Measurements from ENCODE around the gene FAM136A. TPM values are rescaled to one million over a fixed set of nuclear protein-coding genes. Genes with fewer than 3 reads are reported as not detected.
A peak's percentile ranks its signal among the peaks of the same experiment; 100 is the strongest.

Gene FAM136A
- total and polyA plus RNA-seq, 2 of the 13 experiments (the other 11 are each of a cell fraction or from before 2014, with no cell fraction given), result 77.8 to 126 TPM

- peak; percentile 61; the same call in 1 of the 2 replicates for TF ChIP-seq AHDC1 (CRISPR knock-in tag; IDR thresholded peaks at IDR 0.05; ENCODE audit: borderline replicate concordance)
- no peak for TF ChIP-seq CBX2 (IDR thresholded peaks at IDR 0.05; ENCODE audit: low read depth, low read length)
- TF ChIP-seq CBX2 (CRISPR knock-in tag; IDR thresholded peaks at IDR 0.05; ENCODE audit: low read depth), result no peak
- peak; percentile 88; the same call in 1 of the 2 replicates for TF ChIP-seq HDAC1 (CRISPR knock-in tag; IDR thresholded peaks at IDR 0.05)
- TF ChIP-seq PHF8 (CRISPR knock-in tag; IDR thresholded peaks at IDR 0.05), result peak; percentile 93
- TF ChIP-seq ZNF451 (CRISPR knock-in tag; IDR thresholded peaks at IDR 0.05), result peak; percentile 43; the same call in 1 of the 2 replicates
- peak; percentile 94 for TF ChIP-seq ZNF598 (CRISPR knock-in tag; IDR thresholded peaks at IDR 0.05; ENCODE audit: borderline replicate concordance)
- peak; percentile 68; the same call in 1 of the 2 replicates for TF ChIP-seq ZC3H13 (CRISPR knock-in tag; IDR thresholded peaks at IDR 0.05)
- TF ChIP-seq ZNF724P (CRISPR knock-in tag; IDR thresholded peaks at IDR 0.05; ENCODE audit: borderline replicate concordance), result no peak; the same call in 1 of the 2 replicates
- no peak for TF ChIP-seq CREB1 (IDR thresholded peaks at IDR 0.05)
- peak; percentile 39; the same call in 1 of the 2 replicates for TF ChIP-seq CREB1 (CRISPR knock-in tag; IDR thresholded peaks at IDR 0.05)
- TF ChIP-seq ZNF24 (IDR thresholded peaks at IDR 0.05), result no peak
- TF ChIP-seq MTF2 (CRISPR knock-in tag; IDR thresholded peaks at IDR 0.05; ENCODE audit: borderline replicate concordance), result peak; percentile 95
- TF ChIP-seq SRSF1 (optimal IDR thresholded peaks at IDR 0.05; ENCODE audit: low read depth, low read length), result peak; percentile 50
- TF ChIP-seq PLSCR1 (CRISPR knock-in tag; IDR thresholded peaks at IDR 0.05; ENCODE audit: borderline replicate concordance), result no peak; the same call in 1 of the 2 replicates
- peak; percentile 91 for TF ChIP-seq HNRNPK (IDR thresholded peaks at IDR 0.05; ENCODE audit: low read depth, low read length, poor library complexity, severe bottlenecking)
- TF ChIP-seq ZNF574 (CRISPR knock-in tag; IDR thresholded peaks at IDR 0.05), result peak; percentile 80
- no peak; the same call in 1 of the 2 replicates for TF ChIP-seq NFKBIZ (CRISPR knock-in tag; IDR thresholded peaks at IDR 0.05)
- peak; percentile 94 for TF ChIP-seq YEATS4 (CRISPR knock-in tag; IDR thresholded peaks at IDR 0.05; ENCODE audit: borderline replicate concordance)
- TF ChIP-seq ZNF12 (CRISPR knock-in tag; IDR thresholded peaks at IDR 0.05), result no peak; the same call in 1 of the 2 replicates
These were observed at the start of gene FAM136A (continued) for GRCh38 chr2:70301344-70302194.

Measured in HepG2 (cell line).